GM21528 (cell line): ENCODE results near the gene NPAS3.
"Not testable (repeated sequence)": the region's sequence is repeated elsewhere in the genome, so short reads cannot be mapped to it uniquely, and the experiment has no call there.

ENCODE experiments used
- ATAC-seq: cut with Tn5 transposase; IDR thresholded peaks from one replicate; pipeline ENCODE4 v1.9.1; 2021; ENCODE audit warnings: mild to moderate bottlenecking, moderate library complexity; ENCODE audit not compliant: unreplicated experiment, low FRiP score

NPAS3 gene

DNA sequence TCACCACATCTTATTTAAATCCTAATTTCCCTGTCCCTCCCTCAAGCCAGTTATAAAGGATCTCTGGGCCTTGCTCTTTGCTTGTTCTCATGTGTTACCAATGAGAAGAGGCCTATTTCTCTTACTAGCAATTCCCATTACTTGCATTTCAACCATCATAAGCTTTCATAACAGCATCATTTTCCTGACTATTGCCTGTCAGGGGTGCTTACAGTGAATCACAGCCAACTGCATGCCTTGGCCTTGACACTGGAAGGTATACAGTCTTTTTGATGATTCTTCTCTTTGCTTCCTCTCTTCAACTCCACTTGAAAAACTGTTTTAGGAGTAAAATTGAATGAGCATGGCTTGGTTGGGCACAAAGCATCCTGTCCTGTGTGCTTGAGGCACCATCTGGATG, 127.0 kb downstream of the NPAS3 start:
- no peak for ATAC-seq

DNA sequence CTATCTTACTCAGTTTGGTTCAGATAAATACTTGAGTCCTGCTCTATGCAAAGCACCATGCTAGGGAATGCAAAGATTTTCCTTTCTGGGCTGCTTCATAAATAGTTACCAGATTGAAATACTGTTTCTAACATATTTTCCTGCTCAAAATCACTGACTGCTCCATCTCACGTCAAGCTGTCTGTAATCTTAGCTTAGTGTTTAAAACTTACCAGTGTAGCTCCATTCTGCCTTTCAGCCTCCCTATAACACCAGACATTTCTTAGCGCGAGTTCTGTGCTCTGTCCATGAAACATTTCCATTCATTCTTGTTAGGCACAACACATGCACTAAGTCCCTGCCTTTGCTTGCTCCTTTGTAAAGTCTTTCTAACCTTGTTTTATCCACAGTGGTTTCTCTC, 129.4 kb downstream of the NPAS3 start:
- ATAC-seq, result no peak

DNA sequence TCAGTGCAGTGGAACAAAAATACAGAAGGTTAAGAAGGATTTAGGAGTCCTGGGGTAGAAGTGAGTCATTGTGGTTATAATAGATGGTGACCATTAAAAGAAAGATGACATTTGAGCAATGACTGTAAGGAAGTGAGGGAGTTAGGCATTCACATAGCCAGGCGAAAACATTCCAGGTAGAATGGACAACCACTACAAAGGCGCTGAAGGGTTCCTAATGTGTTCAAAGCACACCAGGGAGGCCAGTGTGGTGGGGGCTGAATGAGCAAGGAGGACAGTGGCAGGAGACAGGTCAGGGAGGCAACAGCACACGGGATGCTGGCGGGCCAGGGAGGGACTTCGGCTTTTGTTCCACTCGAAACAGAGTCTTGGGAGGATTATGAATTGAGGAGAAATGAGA, 129.9 kb downstream of the NPAS3 start:
- no peak for ATAC-seq

DNA sequence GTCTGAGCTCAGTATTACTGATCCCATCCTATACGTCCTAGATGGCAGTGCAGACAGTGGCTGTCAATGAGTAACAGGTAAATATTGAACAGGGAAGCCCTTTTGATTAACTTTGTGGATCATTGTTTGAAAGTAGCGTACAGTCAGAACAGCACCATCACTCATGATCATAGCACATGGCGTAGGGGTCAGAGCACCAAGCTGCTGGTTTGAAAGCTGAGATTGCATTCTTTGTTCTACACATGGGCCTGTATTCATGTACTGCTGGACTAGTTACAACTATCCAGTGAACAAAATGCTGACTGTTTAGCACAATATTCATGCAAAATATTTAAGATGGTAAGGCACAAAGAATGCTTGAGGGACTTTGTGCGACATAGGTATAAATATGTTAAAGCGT, 131.8 kb downstream of the NPAS3 start:
- ATAC-seq, result no peak

DNA sequence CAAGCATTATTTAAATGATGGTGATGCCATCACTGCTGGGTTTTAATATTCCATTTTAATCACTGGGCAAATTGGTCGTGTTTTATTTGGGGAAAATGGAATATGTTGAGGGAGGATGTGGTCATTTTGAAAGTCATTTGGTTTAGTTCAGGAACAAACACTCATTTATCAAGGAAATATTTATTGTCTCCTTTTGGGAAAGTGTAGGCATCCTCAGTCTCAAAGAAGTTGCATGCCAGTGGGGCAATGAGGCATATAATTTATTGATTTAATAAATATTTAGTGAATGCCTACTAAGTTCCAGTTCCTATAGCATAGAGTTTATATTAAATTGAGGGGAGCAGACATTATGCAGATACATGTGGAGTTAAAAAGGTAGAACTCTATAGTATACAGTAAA, 134.3 kb downstream of the NPAS3 start:
- ATAC-seq, result no peak

DNA sequence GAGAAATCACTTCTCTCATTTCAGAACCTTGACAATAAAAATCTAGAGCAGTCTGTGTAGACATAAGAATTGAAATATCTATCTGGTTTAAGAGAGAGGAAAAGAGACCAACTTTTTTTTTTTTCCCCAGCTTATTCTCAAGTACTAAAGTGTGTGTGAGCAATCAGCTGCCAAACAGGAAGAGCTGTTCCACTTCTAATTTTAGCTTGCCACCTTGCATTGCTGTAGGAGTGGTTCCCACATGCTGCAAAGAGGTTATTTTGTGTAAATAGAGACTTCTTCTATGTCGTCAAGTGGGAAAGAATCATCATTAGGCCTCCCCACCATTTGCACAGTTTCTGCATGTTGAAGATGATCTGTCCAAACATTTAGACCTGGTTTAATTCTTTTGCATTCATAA, 142.6 kb downstream of the NPAS3 start:
- no peak for ATAC-seq

DNA sequence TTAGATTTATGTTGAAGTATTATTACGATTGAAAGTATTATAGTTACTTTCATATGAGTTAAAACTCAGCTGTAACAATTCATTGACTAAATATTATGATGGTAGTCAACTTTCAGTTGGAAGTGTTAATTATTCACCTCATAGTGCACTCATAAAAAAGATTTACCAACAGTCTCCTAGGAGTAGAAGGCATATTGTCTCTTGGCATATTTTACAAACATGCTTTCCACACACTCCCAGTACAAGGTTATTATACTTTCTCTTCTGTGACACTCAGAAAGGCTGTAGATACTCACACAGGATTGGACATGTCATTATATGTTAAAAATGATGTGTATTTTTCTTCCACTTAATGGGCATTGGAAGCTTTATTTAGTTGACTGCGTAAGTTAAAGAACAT, 147.1 kb downstream of the NPAS3 start:
- no peak for ATAC-seq

DNA sequence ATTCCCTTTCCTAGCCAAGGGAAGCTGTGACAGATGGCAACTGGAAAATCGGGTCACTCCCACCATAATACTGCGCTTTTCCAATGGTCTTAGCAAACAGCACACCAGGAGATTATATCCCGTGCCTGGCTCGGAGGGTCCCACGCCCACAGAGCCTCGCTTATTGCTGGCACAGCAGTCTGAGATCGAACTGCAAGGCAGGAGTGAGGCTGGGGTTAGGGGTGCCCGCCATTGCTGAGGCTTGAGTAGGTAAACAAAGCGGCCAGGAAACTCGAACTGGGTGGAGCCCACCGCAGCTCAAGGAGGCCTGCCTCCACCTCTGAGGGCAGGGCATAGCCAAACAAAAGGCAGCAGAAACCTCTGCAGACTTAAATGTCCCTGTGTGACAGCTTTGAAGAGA, 149.6 kb downstream of the NPAS3 start:
- ATAC-seq, result not testable (repeated sequence)

DNA sequence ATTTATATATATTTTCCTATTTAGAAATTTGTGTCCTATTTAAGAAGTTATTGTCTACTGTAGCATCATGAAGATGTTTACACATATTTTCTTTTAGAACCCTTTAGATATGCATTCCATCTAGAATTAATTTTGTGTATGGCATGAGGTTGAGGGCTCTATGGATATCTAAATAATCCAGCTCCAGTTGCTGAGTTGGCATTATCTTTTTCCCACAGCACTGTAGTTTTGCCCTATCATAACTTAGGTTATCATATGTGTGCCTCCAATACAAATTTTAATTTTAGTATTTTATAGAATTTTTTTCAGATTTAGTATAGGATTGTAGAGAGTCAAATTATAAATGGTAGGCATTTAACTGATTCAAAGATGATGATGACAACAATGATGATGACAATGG, 159.3 kb downstream of the NPAS3 start:
- ATAC-seq, result no peak

DNA sequence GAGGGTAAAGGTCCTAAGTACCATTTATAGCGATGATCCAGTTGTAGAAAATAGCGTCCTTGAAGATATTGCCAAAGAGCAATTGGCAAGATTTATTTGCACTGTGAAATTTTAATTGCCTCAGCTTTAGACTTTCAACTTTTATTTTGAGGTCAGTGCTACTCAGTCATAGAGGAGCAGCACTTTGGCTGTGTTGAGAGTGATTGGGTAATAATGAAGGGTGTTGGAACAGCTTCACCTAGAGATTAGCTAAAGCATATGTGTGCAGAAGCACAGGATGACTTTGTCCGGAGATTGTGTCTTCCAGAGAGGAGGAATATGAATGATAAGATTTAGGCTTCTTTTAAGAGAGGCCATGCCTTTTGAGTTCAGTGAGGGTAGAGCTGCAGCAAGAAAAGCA, 164.8 kb downstream of the NPAS3 start:
- ATAC-seq, result no peak

DNA sequence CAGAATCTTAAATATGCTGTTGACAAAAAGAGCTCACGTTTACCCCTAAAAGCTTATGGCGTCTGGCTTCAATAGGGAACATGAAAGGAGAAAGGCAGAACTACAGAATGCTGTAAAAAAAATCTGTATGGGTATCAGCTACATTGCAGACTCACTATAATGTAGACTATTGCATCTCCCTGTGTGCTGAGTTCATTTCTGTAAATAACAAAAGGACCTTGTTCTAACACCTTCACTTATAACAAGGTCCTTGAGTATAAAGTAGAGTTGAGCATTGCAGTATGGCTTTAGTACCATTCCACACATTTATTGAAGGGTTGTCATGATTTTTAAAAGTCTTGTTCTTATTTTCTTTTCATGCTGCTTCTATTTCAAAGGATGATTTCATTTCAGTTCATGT, 165.3 kb downstream of the NPAS3 start:
- ATAC-seq, result no peak

DNA sequence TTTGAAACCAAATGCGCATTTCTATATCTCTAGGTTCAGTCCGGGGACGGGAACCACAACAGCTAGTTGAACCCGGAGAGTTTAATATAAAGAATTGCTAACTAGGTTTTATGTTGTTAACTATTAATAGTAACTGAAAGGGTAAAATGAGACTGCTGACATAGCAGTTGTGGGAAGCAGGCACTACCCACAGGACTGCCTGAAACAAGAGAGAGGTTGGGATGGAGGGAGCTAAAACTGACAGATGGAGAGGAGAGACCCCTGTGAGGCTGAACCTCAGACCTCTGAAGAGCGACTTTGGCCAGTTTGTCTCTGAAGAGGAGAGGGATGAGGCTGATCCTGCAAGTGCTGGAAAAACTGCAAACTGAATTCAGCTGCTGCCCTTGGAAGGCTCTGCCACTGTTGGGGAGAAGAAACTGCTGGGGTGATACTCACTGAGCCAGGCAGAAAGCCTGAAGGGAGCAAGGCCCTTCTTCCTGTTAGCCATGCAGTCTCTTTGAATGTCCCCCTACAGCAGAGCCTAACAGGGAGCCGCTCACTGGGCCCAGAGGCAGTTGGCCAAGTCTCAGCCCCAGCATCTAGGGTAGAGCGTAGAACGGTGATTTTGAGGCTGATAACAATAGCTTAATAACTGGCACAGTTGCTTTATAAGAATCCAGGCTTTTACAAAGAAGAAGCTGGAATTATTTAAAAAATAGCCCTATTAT, 172.2 kb downstream of the NPAS3 start:
- ATAC-seq, result no peak

DNA sequence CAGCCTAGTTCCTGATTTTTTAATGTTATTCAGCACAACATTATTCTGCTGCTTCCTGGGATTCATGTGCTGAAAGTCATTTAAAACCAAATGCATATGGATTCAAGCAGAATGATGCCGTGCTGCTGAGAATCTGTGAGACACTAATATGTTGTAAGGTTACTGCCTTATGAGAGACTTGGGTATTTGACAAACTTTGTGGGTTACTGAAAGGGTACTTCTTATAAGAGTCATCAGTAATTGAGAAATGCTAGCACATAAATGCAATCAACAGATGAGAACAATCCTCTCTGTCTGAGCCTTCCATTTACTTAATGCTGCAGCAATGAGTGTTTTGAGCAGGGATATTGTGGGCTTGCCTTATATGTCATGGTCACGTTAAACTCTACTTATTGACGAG, 175.7 kb downstream of the NPAS3 start:
- ATAC-seq, result no peak

DNA sequence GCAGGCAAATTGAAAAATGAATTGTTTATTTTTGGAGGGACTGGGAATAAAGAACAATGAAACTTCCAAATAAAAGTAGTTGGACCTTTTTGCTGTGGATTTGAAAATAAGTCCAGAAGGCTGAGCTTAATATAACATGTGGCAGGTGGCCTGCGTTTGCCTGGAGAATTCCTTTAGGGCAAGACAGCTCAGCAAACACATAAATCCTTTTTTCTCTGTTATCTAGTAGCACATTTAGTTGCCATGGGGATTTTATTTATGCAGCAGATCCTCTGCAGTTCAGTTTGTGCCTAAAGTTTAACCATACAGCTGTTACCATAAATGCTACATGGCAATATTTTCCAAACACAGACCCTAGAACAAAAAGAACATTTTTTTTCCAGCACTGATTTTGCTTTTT, 180.0 kb downstream of the NPAS3 start:
- ATAC-seq, result no peak

DNA sequence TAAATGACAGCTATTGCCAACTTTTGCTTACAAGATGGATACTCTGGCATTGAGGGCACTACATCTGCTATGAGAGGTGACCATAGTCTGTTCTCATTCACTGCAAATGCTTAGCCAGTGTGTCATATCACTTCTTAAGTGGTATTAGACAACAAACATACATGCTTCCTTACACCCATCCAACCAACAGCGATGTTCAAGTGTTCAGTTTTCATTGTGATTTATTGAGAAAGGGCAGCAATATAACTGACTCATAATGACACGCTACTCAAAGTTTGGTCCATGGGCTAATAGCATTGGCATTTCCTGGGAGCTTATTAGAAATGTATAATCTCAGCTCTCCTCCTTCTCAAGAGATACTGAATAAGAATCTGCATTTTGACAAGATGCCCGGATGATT, 181.7 kb downstream of the NPAS3 start:
- no peak for ATAC-seq

DNA sequence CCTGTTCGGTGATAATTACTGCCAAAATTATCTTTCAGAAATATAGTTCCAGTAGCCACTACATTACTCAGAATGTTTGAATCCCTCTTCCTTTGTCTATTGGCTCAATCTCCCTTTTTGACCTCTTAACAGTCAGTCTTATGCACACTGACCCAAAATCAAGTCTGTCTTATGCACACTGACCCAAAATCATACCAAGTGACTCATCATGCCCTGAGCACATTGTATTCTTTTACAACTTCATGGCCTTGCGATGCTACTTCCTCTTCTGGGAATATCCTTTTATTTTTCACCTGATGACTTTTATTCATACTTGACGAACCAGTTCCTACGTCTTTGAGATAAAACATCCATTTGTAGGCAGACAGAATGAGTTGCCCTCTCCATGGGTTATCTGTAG, 182.3 kb downstream of the NPAS3 start:
- no peak for ATAC-seq

DNA sequence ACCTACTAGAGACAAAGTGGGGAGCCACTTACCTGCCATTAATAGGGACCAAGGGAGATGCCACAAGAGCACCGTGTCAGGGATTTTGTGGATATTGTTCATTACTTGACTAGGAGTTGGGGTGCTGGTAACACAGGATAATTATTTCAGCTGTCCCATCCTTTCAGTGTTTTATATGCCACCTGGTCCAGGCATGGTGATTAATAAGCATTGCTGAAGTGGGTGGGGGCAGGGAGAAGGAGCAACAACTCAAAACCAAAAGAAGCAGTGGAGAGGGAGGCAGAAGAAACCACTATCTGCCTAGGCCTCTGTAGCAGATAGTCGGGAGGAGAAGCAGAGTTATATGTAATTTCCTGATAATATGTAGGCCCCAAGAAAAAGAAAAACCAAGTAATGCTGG, 184.6 kb downstream of the NPAS3 start:
- no peak for ATAC-seq

DNA sequence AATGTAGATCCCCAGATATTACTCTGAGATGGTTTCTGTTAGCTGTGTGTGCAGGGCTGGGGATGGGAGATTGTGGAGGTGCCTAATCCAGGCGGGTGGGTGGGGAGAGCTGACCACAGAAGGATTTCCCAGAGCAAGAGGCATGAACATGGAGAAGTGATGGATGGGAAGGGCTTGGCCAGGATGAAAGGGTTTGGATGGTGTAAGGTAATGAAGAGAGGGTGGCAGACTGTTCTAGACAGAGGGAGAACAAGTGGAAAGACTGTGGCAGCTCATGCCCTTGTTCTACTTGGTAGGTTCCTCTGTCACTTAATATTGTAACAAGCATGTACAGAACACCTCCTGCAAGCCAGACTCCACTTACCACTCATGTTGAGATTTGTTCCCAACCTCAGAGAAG, 187.8 kb downstream of the NPAS3 start:
- ATAC-seq, result no peak

DNA sequence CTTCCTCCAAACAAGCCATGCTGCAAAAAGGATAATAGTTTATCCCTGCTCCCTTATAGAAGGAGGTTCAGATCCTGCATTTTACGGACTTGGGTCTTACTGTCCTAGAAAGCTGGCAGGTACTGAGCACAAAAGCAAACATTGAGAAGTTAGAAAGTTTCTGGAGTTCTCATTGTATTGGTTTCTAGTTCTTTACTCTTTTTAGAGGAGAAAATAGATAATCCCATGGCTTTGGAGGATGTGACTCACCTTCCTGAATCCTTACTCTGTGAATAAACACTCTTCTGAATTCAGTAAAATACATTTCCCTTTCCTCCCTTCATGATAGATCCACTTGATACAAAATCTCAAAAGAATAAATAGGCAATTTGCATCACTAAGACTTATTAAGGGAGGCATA, 188.9 kb downstream of the NPAS3 start:
- no peak for ATAC-seq

DNA sequence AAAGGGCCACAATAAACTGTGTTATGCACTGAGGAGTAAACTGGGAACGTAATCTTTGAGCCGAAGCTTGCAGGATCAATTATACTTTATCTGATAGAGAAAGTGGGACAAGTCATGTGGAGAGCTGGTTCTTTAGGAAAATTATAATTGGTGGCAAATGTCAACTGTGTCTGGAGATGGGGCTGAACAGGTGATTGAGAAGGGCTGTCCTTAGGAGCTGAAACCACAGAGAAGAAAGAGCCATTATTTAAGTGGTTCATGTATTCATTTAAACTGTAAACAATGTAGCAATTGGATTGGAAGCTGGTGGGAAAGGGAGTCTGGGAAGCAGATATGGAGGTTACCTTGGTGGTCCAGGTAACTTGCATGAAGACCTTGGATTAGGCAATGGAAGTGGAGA, 193.1 kb downstream of the NPAS3 start:
- ATAC-seq, result no peak

DNA sequence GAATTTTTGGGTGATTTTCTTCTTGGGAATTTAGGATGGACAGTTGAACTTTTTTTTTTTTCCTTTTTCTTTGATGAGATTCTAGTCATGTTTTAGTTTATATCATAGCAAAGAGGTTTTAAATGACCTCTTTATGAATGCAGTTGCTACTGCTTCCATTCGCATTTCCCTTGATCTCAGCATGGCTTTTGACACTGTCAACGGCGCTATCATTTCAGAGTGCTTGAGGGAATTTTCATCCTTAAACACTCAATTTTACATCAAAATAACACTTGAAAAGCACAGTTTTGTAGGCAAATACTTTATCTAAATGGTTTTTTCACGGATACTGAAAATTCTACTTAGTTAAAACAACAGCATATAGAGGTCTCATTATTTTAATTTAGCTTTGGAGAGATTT, 195.5 kb downstream of the NPAS3 start:
- ATAC-seq, result no peak

DNA sequence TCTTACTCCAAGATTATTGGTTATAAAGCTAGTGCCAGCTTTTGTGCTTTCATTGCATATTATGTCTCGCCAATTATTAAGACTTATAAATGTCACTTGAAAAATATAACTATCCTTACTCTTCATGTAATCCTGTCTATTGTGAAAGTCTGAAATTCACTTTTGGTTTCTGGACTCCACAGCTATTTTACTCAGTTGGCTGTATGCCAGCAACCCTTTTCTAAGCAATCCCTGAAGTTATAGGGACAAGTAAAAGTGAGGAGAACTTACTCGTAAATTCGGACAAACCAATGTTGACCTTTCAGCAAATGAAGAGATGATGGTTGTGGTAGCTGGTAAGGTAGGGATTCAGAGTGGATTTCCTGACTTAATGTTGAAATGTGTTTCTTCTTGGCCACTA, 196.3 kb downstream of the NPAS3 start:
- no peak for ATAC-seq
